Panc1 (cell line): ENCODE measurements around the gene ACSBG1. TPM values are rescaled to one million over a fixed set of nuclear protein-coding genes. Genes with fewer than 3 reads are reported as not detected.
A peak's percentile ranks its signal among the peaks of the same experiment; 100 is the strongest.

Experiments
- ATAC-seq: fragments of 200-7000 bp; cut with Tn5 transposase; 2 replicates; pipeline ENCODE4 v1.9.1; 2020; ENCODE audit warnings: mild to moderate bottlenecking, moderate library complexity
- BruUV-seq: library from RNA; stranded (reverse); fragments of 400-500 nt; replicated peaks from 2 replicates; lab custom pipeline; 2021; lab: Mats Ljungman, UMichigan
- CTCF ChIA-PET: fragments of 300-600 bp; sonication (Branson Sonifier 250); formaldehyde crosslinking; loops from one replicate; lab custom pipeline; 2022; ENCODE audit warnings: antibody characterized with exemption; lab: Charles Lee
- POLR2A ChIA-PET: fragments of 300-600 bp; sonication (Branson Sonifier 250); formaldehyde crosslinking; loops from one replicate; lab custom pipeline; 2022; ENCODE audit warnings: antibody characterized with exemption; lab: Charles Lee
- DNase-seq: peaks from one replicate; pipeline ENCODE4 v3.0.0-alpha.2; 2010; ENCODE audit warnings: low read depth, low spot score
- H3K27ac ChIP-seq: 2 replicates; pipeline ENCODE4 v1.5.1; 2011; ENCODE audit warnings: mild to moderate bottlenecking, low read length, inconsistent platforms
- H3K27me3 ChIP-seq: fragments of 200-500 bp; sonication (Bioruptor generic); 2 replicates; pipeline ENCODE4 v1.6.0; 2014; ENCODE audit warnings: low read length, inconsistent platforms; ENCODE audit not compliant: control insufficient read depth, insufficient read depth
- H3K36me3 ChIP-seq: fragments of 200-500 bp; sonication (Bioruptor generic); 2 replicates; pipeline ENCODE4 v1.5.1; 2014; ENCODE audit warnings: inconsistent platforms, mild to moderate bottlenecking, low read length, moderate library complexity; ENCODE audit not compliant: control insufficient read depth, insufficient read depth
- H3K4me1 ChIP-seq: 2 replicates; pipeline ENCODE4 v1.5.1; 2011; ENCODE audit warnings: inconsistent platforms, mild to moderate bottlenecking, low read length, moderate library complexity; ENCODE audit not compliant: control insufficient read depth, insufficient read depth
- H3K4me3 ChIP-seq, 2 experiments: 2 replicates each; pipeline ENCODE4 v1.5.1; 2011 to 2012; ENCODE audit warnings: low read depth in 2 of 2, low read length in 2 of 2, mild to moderate bottlenecking in 2 of 2, inconsistent platforms in 1 of 2, moderate library complexity in 1 of 2
- H3K9me3 ChIP-seq: fragments of 200-500 bp; sonication (Bioruptor generic); 2 replicates; pipeline ENCODE4 v1.5.1; 2014; ENCODE audit warnings: low read depth, mild to moderate bottlenecking, inconsistent platforms, low read length, moderate library complexity; ENCODE audit not compliant: control insufficient read depth, insufficient read depth
- POLR2AphosphoS5 ChIP-seq: IDR thresholded peaks from 2 replicates; pipeline ENCODE4 v1.6.1; 2012; ENCODE audit warnings: mild to moderate bottlenecking, low read depth, low read length, moderate library complexity
- SIN3A ChIP-seq: IDR thresholded peaks from 2 replicates; pipeline ENCODE4 v1.6.1; 2012; ENCODE audit warnings: low read depth, mild to moderate bottlenecking, low read length, moderate library complexity, borderline replicate concordance; ENCODE audit not compliant: insufficient read depth
- TCF7L2 ChIP-seq: IDR thresholded peaks from 2 replicates; pipeline ENCODE4 v1.6.1; 2011; ENCODE audit warnings: mild to moderate bottlenecking, low read depth, low read length, inconsistent platforms
- in situ Hi-C: cut with HindIII; loops from 2 replicates; pipeline ENCODE4 v1.10.0; 2016; ENCODE audit warnings: low sequenced_read_pairs, low pct_unique_long_range_greater_than_20kb
- intact Hi-C: fragments of 100-400 bp; cut with micrococcal nuclease; formaldehyde crosslinking; loops from one replicate; pipeline ENCODE4 v1.10.0; 2022; ENCODE audit not compliant: unreplicated experiment
- total RNA-seq: library from RNA; stranded (reverse); gene quantifications from one replicate; pipeline ENCODE4 v1.2.1, GENCODE V29; 2021; ENCODE audit not compliant: unreplicated experiment
- TF ChIP-seq, protein P1 (sequence below), 2 experiments: IDR thresholded peaks; 2 replicates each; pipeline ENCODE4 v1.6.1; 2011 to 2012; ENCODE audit warnings: low read depth in 2 of 2, control low read depth in 1 of 2, low read length in 1 of 2, mild to moderate bottlenecking in 1 of 2, moderate library complexity in 1 of 2; ENCODE audit not compliant: insufficient read depth in 1 of 2
- TF ChIP-seq, protein P2 (sequence below): fragments of 450-650 bp; IDR thresholded peaks from 2 replicates; pipeline ENCODE4 v1.5.1; 2017; ENCODE audit warnings: mild to moderate bottlenecking

ACSBG1 gene
- total RNA-seq, 1 experiment from 2014 or later: 0.31 TPM

DNA sequence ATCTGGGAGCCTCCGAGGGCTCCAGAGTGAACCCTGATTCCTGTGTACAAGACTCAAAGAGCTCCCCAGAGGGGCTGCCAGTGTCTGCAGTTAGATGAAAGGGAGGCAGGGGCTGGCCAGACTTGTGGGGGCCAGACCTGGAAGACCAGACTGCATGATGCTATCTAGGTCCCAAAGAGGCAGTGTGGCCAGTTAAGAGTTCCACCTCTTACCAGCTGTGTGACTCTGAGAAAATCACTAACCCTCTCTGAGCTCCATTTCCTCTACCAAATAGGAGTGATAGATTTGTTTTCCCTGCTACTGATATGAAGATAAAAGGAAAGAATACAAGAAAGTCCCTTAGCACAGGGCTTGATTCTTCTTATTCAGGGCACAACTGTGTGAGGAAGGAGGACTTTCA is 29.0 kb downstream of the ACSBG1 start:
- TF ChIP-seq TCF7L2: no peak
- TF ChIP-seq, protein P1, sequence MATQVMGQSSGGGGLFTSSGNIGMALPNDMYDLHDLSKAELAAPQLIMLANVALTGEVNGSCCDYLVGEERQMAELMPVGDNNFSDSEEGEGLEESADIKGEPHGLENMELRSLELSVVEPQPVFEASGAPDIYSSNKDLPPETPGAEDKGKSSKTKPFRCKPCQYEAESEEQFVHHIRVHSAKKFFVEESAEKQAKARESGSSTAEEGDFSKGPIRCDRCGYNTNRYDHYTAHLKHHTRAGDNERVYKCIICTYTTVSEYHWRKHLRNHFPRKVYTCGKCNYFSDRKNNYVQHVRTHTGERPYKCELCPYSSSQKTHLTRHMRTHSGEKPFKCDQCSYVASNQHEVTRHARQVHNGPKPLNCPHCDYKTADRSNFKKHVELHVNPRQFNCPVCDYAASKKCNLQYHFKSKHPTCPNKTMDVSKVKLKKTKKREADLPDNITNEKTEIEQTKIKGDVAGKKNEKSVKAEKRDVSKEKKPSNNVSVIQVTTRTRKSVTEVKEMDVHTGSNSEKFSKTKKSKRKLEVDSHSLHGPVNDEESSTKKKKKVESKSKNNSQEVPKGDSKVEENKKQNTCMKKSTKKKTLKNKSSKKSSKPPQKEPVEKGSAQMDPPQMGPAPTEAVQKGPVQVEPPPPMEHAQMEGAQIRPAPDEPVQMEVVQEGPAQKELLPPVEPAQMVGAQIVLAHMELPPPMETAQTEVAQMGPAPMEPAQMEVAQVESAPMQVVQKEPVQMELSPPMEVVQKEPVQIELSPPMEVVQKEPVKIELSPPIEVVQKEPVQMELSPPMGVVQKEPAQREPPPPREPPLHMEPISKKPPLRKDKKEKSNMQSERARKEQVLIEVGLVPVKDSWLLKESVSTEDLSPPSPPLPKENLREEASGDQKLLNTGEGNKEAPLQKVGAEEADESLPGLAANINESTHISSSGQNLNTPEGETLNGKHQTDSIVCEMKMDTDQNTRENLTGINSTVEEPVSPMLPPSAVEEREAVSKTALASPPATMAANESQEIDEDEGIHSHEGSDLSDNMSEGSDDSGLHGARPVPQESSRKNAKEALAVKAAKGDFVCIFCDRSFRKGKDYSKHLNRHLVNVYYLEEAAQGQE (IDR thresholded peaks at IDR 0.05; ENCODE audit: insufficient read depth in 1 of 2, low read depth in 2 of 2, low read length in 1 of 2): no peak
- TF ChIP-seq, protein P2, sequence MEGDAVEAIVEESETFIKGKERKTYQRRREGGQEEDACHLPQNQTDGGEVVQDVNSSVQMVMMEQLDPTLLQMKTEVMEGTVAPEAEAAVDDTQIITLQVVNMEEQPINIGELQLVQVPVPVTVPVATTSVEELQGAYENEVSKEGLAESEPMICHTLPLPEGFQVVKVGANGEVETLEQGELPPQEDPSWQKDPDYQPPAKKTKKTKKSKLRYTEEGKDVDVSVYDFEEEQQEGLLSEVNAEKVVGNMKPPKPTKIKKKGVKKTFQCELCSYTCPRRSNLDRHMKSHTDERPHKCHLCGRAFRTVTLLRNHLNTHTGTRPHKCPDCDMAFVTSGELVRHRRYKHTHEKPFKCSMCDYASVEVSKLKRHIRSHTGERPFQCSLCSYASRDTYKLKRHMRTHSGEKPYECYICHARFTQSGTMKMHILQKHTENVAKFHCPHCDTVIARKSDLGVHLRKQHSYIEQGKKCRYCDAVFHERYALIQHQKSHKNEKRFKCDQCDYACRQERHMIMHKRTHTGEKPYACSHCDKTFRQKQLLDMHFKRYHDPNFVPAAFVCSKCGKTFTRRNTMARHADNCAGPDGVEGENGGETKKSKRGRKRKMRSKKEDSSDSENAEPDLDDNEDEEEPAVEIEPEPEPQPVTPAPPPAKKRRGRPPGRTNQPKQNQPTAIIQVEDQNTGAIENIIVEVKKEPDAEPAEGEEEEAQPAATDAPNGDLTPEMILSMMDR: no peak
- H3K4me1 ChIP-seq: peaks cover 30% of the 10 kb centered on the region
- no peaks in the 10 kb centered on the region for H3K27me3 ChIP-seq
- intact Hi-C loops (no loop called here), in situ Hi-C loops (no loop called here)
- ChIA-PET POLR2A (interaction anchor here (0.6 kb wide), 2 partner anchors 21 to 90 kb away, joined by 5 to 15 read pairs; no protein-coding TSS in a partner anchor), CTCF (interaction anchor here (1.4 kb wide), 1 partner anchor 10 kb away, joined by 5 read pairs; no protein-coding TSS in a partner anchor)
- ATAC-seq (no peak), DNase-seq (no peak)
- no peak overlapping the region for H3K4me3 ChIP-seq
- H3K9me3 ChIP-seq: no peaks in the 10 kb centered on the region
- H3K36me3 ChIP-seq: no peaks in the 10 kb centered on the region
- no peak overlapping the region for H3K27ac ChIP-seq
- no TSS peak for BruUV-seq

DNA sequence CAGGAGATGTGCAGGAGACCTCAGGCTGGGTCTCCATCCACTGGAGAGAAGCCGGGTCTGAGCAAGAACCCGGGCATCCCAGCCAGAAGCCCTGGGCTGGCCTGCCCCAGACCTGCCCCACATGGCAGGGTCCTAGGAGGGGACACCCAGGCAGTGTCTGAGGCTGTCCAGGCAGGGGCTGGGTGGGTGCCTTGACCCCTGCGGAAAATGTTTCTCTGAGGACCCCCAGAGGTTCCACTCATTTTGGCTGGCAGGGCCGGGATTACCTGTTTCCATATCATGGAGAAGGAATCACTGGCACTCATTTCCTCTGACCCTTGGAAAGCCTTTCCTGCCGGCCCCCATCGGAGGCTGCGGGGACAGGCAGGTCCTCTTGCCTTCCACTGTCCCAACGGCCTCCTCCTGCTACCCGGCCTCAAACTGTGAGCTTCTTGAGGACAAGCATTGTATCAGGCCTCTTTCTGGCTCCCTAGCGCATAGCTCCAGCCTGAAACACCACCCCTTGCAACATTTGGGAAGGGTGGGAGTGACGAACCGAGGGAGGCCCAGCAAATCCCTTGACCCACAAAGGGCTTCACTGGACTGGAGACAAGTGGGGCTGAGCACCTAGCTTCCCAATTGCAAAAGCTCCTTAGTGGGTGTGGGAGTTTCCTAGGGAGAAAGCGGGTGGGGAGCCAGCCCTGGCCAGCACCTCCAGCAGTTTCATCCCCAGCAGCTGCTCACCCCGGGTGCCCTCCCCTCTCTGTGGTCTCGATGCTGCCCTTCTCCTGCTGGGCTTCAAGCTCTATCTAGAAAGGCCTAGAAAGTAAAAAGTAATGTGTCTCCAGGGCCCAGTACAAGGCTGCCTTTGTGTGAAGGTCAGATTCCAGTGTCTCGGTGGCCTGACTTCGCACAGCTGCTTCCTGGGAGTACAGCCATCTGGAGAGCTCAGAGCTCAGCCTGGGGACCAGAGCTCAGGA is 29.7 kb downstream of the ACSBG1 start:
- H3K36me3 ChIP-seq: no peaks in the 10 kb centered on the region
- in situ Hi-C loops (no loop called here), intact Hi-C loops (no loop called here)
- DNase-seq (no peak), ATAC-seq (0 out of 2 replicates have a peak, but pooled peaks have one; percentile 10)
- no peak overlapping the region for H3K4me3 ChIP-seq
- no peaks in the 10 kb centered on the region for H3K9me3 ChIP-seq
- CTCF ChIA-PET: interaction anchor here (0.5 to 1.4 kb wide), 2 partner anchors 9 to 36 kb away, joined by 3 to 5 read pairs; no protein-coding TSS in a partner anchor
- TF ChIP-seq SIN3A (no peak), TCF7L2 (no peak), POLR2AphosphoS5 (no peak)
- TF ChIP-seq, protein P1 (IDR thresholded peaks at IDR 0.05; ENCODE audit: insufficient read depth in 1 of 2, low read depth in 2 of 2, low read length in 1 of 2): no peak
- TF ChIP-seq, protein P2: no peak
- no TSS peak for BruUV-seq
- POLR2A ChIA-PET: interaction anchor here (0.6 kb wide), 1 partner anchor 22 kb away, joined by 15 read pairs; no protein-coding TSS in a partner anchor
- no peaks in the 10 kb centered on the region for H3K27me3 ChIP-seq
- H3K4me1 ChIP-seq: peaks cover 24% of the 10 kb centered on the region
- peak overlapping the region; percentile 17; the same call in 1 of the 2 replicates for H3K27ac ChIP-seq
